Activated naive CD8-positive, alpha-beta T cell treated with anti-CD3 and anti-CD28 coated beads, Interleukin-2, amount 50 U/mL, for 24 hours (primary cell): Measurements from ENCODE around the gene MECR.
A peak's percentile ranks its signal among the peaks of the same experiment; 100 is the strongest.

ENCODE experiments used
- ATAC-seq: fragments of 150-1000 bp; cut with Tn5 transposase; one replicate; pipeline ENCODE4 v1.10.0; 2021
- DNase-seq: peaks from one replicate; pipeline ENCODE4 v3.0.0; 2021
- H3K27ac Mint-ChIP-seq: one replicate; pipeline ENCODE4 v1.8.0; 2021; ENCODE audit warnings: mild to moderate bottlenecking, mixed read lengths
- H3K27me3 Mint-ChIP-seq: one replicate; pipeline ENCODE4 v1.8.0; 2021; ENCODE audit warnings: mixed read lengths
- H3K36me3 Mint-ChIP-seq: one replicate; pipeline ENCODE4 v1.8.0; 2021; ENCODE audit warnings: low read depth, mixed read lengths
- H3K4me1 Mint-ChIP-seq: one replicate; pipeline ENCODE4 v1.8.0; 2021; ENCODE audit warnings: mixed read lengths
- H3K4me3 Mint-ChIP-seq: one replicate; pipeline ENCODE4 v1.8.0; 2021; ENCODE audit warnings: mild to moderate bottlenecking, moderate library complexity, mixed read lengths
- H3K9me3 Mint-ChIP-seq: one replicate; pipeline ENCODE4 v1.8.0; 2021; ENCODE audit warnings: mixed read lengths

The MECR gene

GRCh38 chr1:29259802-29260441, 29.2 kb upstream of the MECR start:
- peaks cover 5% of the 10 kb centered on the region for H3K4me1 Mint-ChIP-seq
- H3K27ac Mint-ChIP-seq = no peak overlapping the region
- H3K36me3 Mint-ChIP-seq = no peaks in the 10 kb centered on the region
- H3K27me3 Mint-ChIP-seq = peaks cover 49% of the 10 kb centered on the region
- peak; percentile 49 for DNase-seq
- no peaks in the 10 kb centered on the region for H3K9me3 Mint-ChIP-seq
- peak; percentile 53 for ATAC-seq
- H3K4me3 Mint-ChIP-seq = peak overlapping the region; percentile 62

DNA sequence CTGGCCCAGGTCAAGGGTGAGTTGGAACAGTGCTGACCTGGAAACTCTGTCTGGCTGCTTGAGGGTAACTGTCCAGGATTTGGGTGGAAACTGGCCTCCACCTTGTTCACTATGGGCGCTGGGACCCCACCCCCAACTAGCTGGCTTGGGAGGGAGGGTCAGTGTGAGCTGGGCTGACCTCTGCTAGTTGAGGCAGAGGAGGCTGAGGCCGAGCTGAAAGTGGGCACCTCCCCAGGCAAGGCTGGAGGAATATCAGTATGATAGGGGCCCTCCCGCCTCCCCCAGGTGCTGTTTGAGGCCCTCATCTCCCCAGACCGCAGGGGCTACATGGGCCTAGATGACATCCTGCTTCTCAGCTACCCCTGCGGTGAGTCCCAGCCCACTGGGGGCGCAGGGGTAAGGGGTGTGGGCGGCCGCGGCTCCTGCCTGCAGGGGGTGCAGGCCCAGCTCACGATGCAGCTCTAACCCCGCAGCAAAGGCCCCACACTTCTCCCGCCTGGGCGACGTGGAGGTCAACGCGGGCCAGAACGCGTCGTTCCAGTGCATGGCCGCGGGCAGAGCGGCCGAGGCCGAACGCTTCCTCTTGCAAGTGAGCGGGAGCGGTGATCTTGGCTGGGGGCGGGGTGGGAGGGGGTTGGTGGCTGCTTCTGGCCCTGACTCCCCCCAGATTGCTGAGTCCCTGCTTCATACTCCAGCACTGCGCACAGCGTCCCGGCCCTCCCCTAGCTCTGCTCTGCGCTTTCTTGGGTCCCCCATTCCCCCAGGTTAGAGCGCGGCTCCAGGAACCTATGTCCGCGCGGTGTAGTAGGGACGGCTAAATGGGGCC, 28.5 kb upstream of the MECR start:
- peaks cover 5% of the 10 kb centered on the region for H3K4me1 Mint-ChIP-seq
- peak; percentile 57 for ATAC-seq
- H3K9me3 Mint-ChIP-seq = no peaks in the 10 kb centered on the region
- H3K4me3 Mint-ChIP-seq = peak overlapping the region; percentile 62
- DNase-seq = no peak
- no peaks in the 10 kb centered on the region for H3K36me3 Mint-ChIP-seq
- H3K27me3 Mint-ChIP-seq = peaks cover 47% of the 10 kb centered on the region
- no peak overlapping the region for H3K27ac Mint-ChIP-seq

DNA sequence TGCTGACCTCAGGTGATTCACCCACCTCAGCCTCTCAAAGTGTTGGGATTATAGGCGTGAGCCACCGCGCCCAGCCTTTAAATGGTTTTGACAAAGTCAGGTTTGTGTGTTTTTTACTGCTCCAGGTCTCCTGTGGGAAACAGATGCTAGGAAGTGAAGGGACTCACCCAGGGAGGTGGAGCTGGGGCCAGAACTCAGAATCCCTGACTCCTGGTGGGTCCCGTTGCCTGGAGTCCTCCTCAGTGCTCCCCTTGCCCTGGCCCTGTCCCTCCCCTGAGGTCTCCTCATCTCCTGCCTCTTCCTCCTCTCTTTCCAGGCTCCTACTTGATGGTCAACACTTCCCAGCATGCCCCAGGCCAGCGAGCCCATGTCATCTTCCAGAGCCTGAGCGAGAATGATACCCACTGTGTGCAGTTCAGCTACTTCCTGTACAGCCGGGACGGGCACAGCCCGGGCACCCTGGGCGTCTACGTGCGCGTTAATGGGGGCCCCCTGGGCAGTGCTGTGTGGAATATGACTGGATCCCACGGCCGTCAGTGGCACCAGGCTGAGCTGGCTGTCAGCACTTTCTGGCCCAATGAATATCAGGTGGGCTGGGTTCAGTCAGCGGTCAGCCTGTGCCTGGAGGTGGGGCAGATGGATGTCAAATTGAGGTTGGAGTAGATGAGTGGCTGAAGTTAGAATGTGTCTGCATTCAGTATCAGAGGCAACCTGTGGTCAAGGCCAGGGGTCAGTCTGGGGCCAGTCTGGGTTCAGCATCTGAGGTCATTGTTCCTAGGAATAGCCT, 27.6 kb upstream of the MECR start:
- Mint-ChIP-seq H3K4me3 (no peak overlapping the region), H3K36me3 (no peaks in the 10 kb centered on the region), H3K27ac (no peak overlapping the region), H3K27me3 (peaks cover 43% of the 10 kb centered on the region), H3K4me1 (peaks cover 5% of the 10 kb centered on the region), H3K9me3 (no peaks in the 10 kb centered on the region)
- ATAC-seq = no peak
- no peak for DNase-seq

GRCh38 chr1:29256979-29257804, 26.5 kb upstream of the MECR start:
- Mint-ChIP-seq H3K4me1 (peaks cover 5% of the 10 kb centered on the region), H3K9me3 (no peaks in the 10 kb centered on the region), H3K4me3 (no peak overlapping the region), H3K36me3 (no peaks in the 10 kb centered on the region), H3K27me3 (peaks cover 39% of the 10 kb centered on the region), H3K27ac (no peak overlapping the region)
- ATAC-seq = no peak
- DNase-seq = no peak

DNA sequence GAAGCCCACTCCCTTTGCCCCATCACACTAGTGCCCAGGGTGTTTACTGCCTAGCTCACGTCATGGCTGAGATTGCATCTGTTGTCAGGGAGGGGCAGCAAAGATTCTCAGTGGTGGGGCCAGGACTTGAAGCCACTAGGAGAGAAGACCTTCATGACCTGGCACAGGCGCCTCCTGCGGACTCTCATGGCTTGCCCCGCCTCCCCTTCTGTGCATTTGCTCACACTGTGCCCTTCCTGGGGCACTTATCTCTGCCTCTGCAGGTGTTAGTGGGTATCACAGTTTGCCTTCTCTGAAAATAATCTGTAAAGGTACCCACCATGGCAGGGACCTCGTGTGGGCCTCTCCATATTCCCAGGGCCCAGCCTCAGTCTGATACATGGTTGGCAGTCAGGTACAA, 25.7 kb upstream of the MECR start:
- Mint-ChIP-seq H3K9me3 (no peaks in the 10 kb centered on the region), H3K36me3 (no peaks in the 10 kb centered on the region), H3K4me1 (peaks cover 5% of the 10 kb centered on the region), H3K27ac (no peak overlapping the region), H3K27me3 (peaks cover 33% of the 10 kb centered on the region), H3K4me3 (no peak overlapping the region)
- no peak for DNase-seq
- ATAC-seq = no peak

DNA sequence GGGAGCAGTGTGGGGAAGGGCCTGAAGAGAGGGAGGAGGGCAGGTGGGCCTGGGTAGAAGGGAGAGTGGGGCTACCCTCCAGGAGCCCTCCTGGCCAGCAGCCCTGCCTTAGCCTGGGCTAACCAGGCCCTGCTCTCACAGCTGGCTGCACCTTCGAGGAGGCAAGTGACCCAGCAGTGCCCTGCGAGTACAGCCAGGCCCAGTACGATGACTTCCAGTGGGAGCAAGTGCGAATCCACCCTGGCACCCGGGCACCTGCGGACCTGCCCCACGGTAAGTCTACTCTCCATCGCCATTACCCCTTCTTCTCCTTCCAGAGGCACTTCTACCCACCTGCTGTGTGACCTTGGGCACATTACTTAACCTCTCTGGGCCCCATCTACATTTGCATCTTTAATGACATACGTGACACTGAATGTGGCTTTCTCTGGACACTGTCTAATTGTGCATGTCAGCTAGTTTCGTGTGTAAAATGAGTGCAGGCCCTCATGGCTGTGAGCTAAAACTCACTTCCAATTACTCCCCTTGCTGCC, 24.5 kb upstream of the MECR start:
- DNase-seq = no peak
- no peak for ATAC-seq
- Mint-ChIP-seq H3K9me3 (no peaks in the 10 kb centered on the region), H3K4me1 (peaks cover 2% of the 10 kb centered on the region), H3K27me3 (peaks cover 21% of the 10 kb centered on the region), H3K4me3 (no peak overlapping the region), H3K36me3 (no peaks in the 10 kb centered on the region), H3K27ac (no peak overlapping the region)

GRCh38 chr1:29254346-29254745, 23.6 kb upstream of the MECR start:
- H3K9me3 Mint-ChIP-seq = no peaks in the 10 kb centered on the region
- H3K27ac Mint-ChIP-seq = no peak overlapping the region
- no peak overlapping the region for H3K4me3 Mint-ChIP-seq
- peaks cover 19% of the 10 kb centered on the region for H3K27me3 Mint-ChIP-seq
- ATAC-seq (no peak), DNase-seq (no peak)
- H3K36me3 Mint-ChIP-seq = no peaks in the 10 kb centered on the region
- no peaks in the 10 kb centered on the region for H3K4me1 Mint-ChIP-seq

DNA sequence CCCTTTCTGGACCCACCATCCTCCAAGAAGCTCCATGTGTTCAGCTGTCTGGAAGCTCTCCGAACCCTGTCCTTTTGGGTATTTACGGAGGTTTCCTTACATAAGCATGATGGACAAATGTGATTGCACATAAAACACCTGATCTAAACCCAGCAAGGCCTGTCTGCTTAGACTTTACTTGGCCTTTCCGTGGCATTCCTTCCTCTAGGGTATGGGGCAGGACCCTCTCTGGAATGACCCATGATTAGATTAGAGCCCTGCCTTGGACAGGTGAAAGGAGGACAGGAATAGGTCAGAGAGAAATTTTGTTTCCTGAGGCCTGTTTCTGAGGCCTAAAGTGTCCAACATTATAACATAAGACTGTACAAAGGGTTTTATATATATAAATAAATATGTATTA, 22.4 kb upstream of the MECR start:
- Mint-ChIP-seq H3K4me3 (no peak overlapping the region), H3K36me3 (no peaks in the 10 kb centered on the region), H3K27ac (no peak overlapping the region), H3K27me3 (peaks cover 14% of the 10 kb centered on the region), H3K9me3 (no peaks in the 10 kb centered on the region), H3K4me1 (no peaks in the 10 kb centered on the region)
- ATAC-seq = no peak
- no peak for DNase-seq

- ATAC-seq = no peak
- H3K4me1 Mint-ChIP-seq = no peaks in the 10 kb centered on the region
Observed at GRCh38 chr1:29251164-29252124, 20.7 kb upstream of the MECR start.

GRCh38 chr1:29249951-29250581, 19.3 kb upstream of the MECR start:
- Mint-ChIP-seq H3K27me3 (peaks cover 2% of the 10 kb centered on the region), H3K27ac (no peak overlapping the region), H3K4me1 (no peaks in the 10 kb centered on the region), H3K36me3 (no peaks in the 10 kb centered on the region), H3K9me3 (no peaks in the 10 kb centered on the region), H3K4me3 (no peak overlapping the region)
- ATAC-seq (no peak), DNase-seq (no peak)

More at GRCh38 chr1:29251164-29252124, 20.7 kb upstream of the MECR start:
- H3K4me3 Mint-ChIP-seq = no peak overlapping the region
- no peak for DNase-seq
- H3K9me3 Mint-ChIP-seq = no peaks in the 10 kb centered on the region
- H3K27ac Mint-ChIP-seq = no peak overlapping the region
- H3K36me3 Mint-ChIP-seq = no peaks in the 10 kb centered on the region
- peaks cover 2% of the 10 kb centered on the region for H3K27me3 Mint-ChIP-seq

DNA sequence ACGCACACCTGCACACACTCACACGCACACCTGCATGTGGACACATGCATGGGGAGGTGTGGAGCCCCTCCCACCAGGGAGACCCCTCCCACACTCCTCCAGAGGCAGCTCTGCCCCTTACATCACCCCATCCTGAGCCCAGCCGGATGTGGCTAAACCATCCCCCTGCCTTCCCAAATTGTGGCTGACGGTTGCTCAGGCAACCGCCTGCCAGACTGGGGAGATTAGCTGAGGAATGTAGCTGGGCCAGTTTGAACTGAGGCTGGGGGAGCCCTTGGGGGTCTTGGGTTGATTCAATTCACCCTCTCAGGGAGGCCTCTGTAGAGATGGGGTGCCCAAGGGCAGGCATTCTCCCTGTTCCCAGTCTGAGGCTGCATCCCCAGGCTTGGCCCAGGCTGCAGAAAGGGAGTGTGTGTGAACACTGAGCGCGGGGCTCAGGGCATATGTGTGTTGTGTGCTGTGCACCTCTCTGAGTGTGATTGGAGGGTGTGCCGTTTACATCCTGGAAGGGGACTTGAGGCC, 18.5 kb upstream of the MECR start:
- no peak for DNase-seq
- no peak for ATAC-seq

GRCh38 chr1:29248409-29248808, 17.7 kb upstream of the MECR start:
- DNase-seq (no peak), ATAC-seq (no peak)
- Mint-ChIP-seq H3K4me3 (no peak overlapping the region), H3K27ac (no peak overlapping the region), H3K36me3 (no peaks in the 10 kb centered on the region), H3K27me3 (peaks cover 2% of the 10 kb centered on the region), H3K9me3 (no peaks in the 10 kb centered on the region), H3K4me1 (no peaks in the 10 kb centered on the region)

More for the DNA sequence above, 18.5 kb upstream of the MECR start:
- Mint-ChIP-seq H3K9me3 (no peaks in the 10 kb centered on the region), H3K27me3 (peaks cover 2% of the 10 kb centered on the region), H3K27ac (no peak overlapping the region), H3K4me1 (no peaks in the 10 kb centered on the region), H3K4me3 (no peak overlapping the region), H3K36me3 (no peaks in the 10 kb centered on the region)
